Activated CD4-positive, CD25-positive, alpha-beta regulatory T cell treated with anti-CD3 and anti-CD28 coated beads, Interleukin-2, amount 50 U/mL, for 16 hours (primary cell): ENCODE measurements around the gene CPSF6.
A peak's percentile ranks its signal among the peaks of the same experiment; 100 is the strongest.
"Not testable (repeated sequence)": the region's sequence is repeated elsewhere in the genome, so short reads cannot be mapped to it uniquely, and the experiment has no call there.

Experiments used
- DNase-seq: peaks from one replicate; pipeline ENCODE4 v3.0.0-alpha.2; 2020; ENCODE audit warnings: low read depth, low spot score

Gene CPSF6

GRCh38 chr12:69239352-69239921 lies at the start of gene CPSF6:
CPSF6 (plus strand) TSS chr12:69239569; CDS start chr12:69239647, 78 bp downstream.
- peak; percentile 90 for DNase-seq

GRCh38 chr12:69196302-69197288 lies 42.8 kb upstream of the CPSF6 start:
- DNase-seq, result no peak

- DNase-seq, result not testable (repeated sequence)
These were observed 39.4 kb upstream of the CPSF6 start for GRCh38 chr12:69199976-69200375.

GRCh38 chr12:69204191-69204590 lies 35.2 kb upstream of the CPSF6 start:
- DNase-seq, result no peak

- no peak for DNase-seq
These were observed 28.7 kb upstream of the CPSF6 start for GRCh38 chr12:69210661-69211060.

- no peak for DNase-seq
These were observed 28.2 kb upstream of the CPSF6 start for GRCh38 chr12:69211160-69211559.

- no peak for DNase-seq
These were observed 25.2 kb upstream of the CPSF6 start for GRCh38 chr12:69214169-69214568.

GRCh38 chr12:69225251-69225910 lies 14.0 kb upstream of the CPSF6 start:
- no peak for DNase-seq

GRCh38 chr12:69231479-69231878 lies 7.9 kb upstream of the CPSF6 start:
- DNase-seq, result no peak

- no peak for DNase-seq
These were observed 599 bp upstream of the CPSF6 start for GRCh38 chr12:69238589-69239351.

GRCh38 chr12:69239922-69240630 lies 707 bp downstream of the CPSF6 start:
- peak; percentile 7 for DNase-seq

- no peak for DNase-seq
These were observed 1.2 kb downstream of the CPSF6 start for GRCh38 chr12:69240631-69240995.

- no peak for DNase-seq
These were observed 2.2 kb downstream of the CPSF6 start for GRCh38 chr12:69241438-69242092.

GRCh38 chr12:69243099-69244084 lies 4.0 kb downstream of the CPSF6 start:
- no peak for DNase-seq

GRCh38 chr12:69247268-69248018 lies 8.1 kb downstream of the CPSF6 start:
- DNase-seq, result no peak

GRCh38 chr12:69252033-69252432 lies 12.7 kb downstream of the CPSF6 start:
- no peak for DNase-seq

GRCh38 chr12:69254046-69254445 lies 14.7 kb downstream of the CPSF6 start:
- no peak for DNase-seq

- no peak for DNase-seq
These were observed 15.5 kb downstream of the CPSF6 start for GRCh38 chr12:69254862-69255261.

GRCh38 chr12:69258655-69259054 lies 19.3 kb downstream of the CPSF6 start:
- DNase-seq, result no peak
